Kidney epithelial cell (primary cell): ENCODE results near the gene ERFE. TPM values are rescaled to one million over a fixed set of nuclear protein-coding genes. Genes with fewer than 3 reads are reported as not detected.

ENCODE experiments used
- DNase-seq: peaks from one replicate; pipeline ENCODE4 v3.0.0-alpha.2; 2010; ENCODE audit warnings: low read depth
- H3K27me3 ChIP-seq: 2 replicates; pipeline ENCODE4 v1.6.0; 2011; ENCODE audit warnings: low read length; ENCODE audit not compliant: control insufficient read depth, insufficient read depth
- H3K36me3 ChIP-seq: 2 replicates; pipeline ENCODE4 v1.5.1; 2011; ENCODE audit warnings: low read length; ENCODE audit not compliant: control insufficient read depth, insufficient read depth
- H3K4me3 ChIP-seq: 2 replicates; pipeline ENCODE4 v1.5.1; 2011; ENCODE audit warnings: low read depth, mild to moderate bottlenecking, control low read depth, low read length
- CTCF ChIP-seq: IDR thresholded peaks from 2 replicates; pipeline ENCODE4 v1.5.1; 2011; ENCODE audit warnings: mild to moderate bottlenecking, moderate library complexity, low read length, control low read depth, inconsistent platforms; ENCODE audit not compliant: insufficient read depth, poor library complexity, severe bottlenecking
- total RNA-seq: library from RNA; depleted of rRNA; stranded (reverse); fragments of >200 nt; gene quantifications from 2 replicates; pipeline ENCODE4 v1.2.3, GENCODE V29; 2015

Gene ERFE
- total RNA-seq, 1 donor from 2014 or later, result 106 TPM

- no peak for TF ChIP-seq CTCF
- H3K4me3 ChIP-seq, result no peak overlapping the region
Measured at GRCh38 chr2:238137885-238138284, 20.9 kb upstream of the ERFE start.

GRCh38 chr2:238138331-238139195 lies 20.2 kb upstream of the ERFE start, which contains the start of gene KLHL30:
KLHL30 (plus strand) TSS chr2:238138668; CDS start chr2:238140755, 2,087 bp downstream.
- no peak for DNase-seq
- TF ChIP-seq CTCF, result no peak
- Histone ChIP-seq H3K36me3 (no peaks in the 10 kb centered on the region), H3K4me3 (no peak within 1 kb of the TSS), H3K27me3 (no peaks in the 10 kb centered on the region)

More at GRCh38 chr2:238137885-238138284, 20.9 kb upstream of the ERFE start:
- no peaks in the 10 kb centered on the region for H3K27me3 ChIP-seq
- no peaks in the 10 kb centered on the region for H3K36me3 ChIP-seq
- DNase-seq, result no peak

- Histone ChIP-seq H3K36me3 (no peaks in the 10 kb centered on the region), H3K27me3 (no peaks in the 10 kb centered on the region), H3K4me3 (no peak overlapping the region)
- DNase-seq, result no peak
- TF ChIP-seq CTCF, result peak; percentile 49
Measured at GRCh38 chr2:238139196-238140039, 19.4 kb upstream of the ERFE start.

GRCh38 chr2:238140040-238140439 lies 18.7 kb upstream of the ERFE start:
- DNase-seq, result no peak
- TF ChIP-seq CTCF, result no peak
- no peaks in the 10 kb centered on the region for H3K27me3 ChIP-seq
- no peak overlapping the region for H3K4me3 ChIP-seq
- no peaks in the 10 kb centered on the region for H3K36me3 ChIP-seq

GRCh38 chr2:238140721-238141540 lies 17.8 kb upstream of the ERFE start:
- H3K27me3 ChIP-seq, result no peaks in the 10 kb centered on the region
- H3K4me3 ChIP-seq, result no peak overlapping the region
- DNase-seq, result no peak
- no peaks in the 10 kb centered on the region for H3K36me3 ChIP-seq
- no peak for TF ChIP-seq CTCF
